RWPE2 (cell line): ENCODE data around the gene GSDME.

Experiments used
- ATAC-seq: fragments of 200-7000 bp; cut with Tn5 transposase; 3 replicates; pipeline ENCODE4 v1.9.1; 2021; ENCODE audit warnings: low read depth
- DNase-seq: peaks from one replicate; pipeline ENCODE4 v3.0.0-alpha.2; 2020; ENCODE audit warnings: low spot score
- H3K27ac ChIP-seq: fragments of 450-650 bp; 2 replicates; pipeline ENCODE4 v1.5.1; 2017; ENCODE audit warnings: mild to moderate bottlenecking; ENCODE audit not compliant: poor library complexity, severe bottlenecking
- H3K27me3 ChIP-seq: fragments of 250-450 bp; sonication (Bioruptor Pico); 2 replicates; pipeline ENCODE4 v1.5.1; 2021; ENCODE audit warnings: mild to moderate bottlenecking, moderate library complexity; ENCODE audit not compliant: insufficient read depth, poor library complexity, severe bottlenecking
- H3K36me3 ChIP-seq: fragments of 250-450 bp; sonication (Bioruptor Pico); 2 replicates; pipeline ENCODE4 v1.5.1; 2020; ENCODE audit warnings: low read depth, mild to moderate bottlenecking, moderate library complexity
- H3K4me1 ChIP-seq: fragments of 250-450 bp; sonication (Bioruptor Pico); 2 replicates; pipeline ENCODE4 v1.5.1; 2021; ENCODE audit warnings: mild to moderate bottlenecking, moderate library complexity; ENCODE audit not compliant: insufficient read depth, poor library complexity, severe bottlenecking
- H3K4me3 ChIP-seq: fragments of 250-450 bp; sonication (Bioruptor Pico); 2 replicates; pipeline ENCODE4 v1.5.1; 2021; ENCODE audit warnings: mild to moderate bottlenecking, moderate library complexity; ENCODE audit not compliant: severe bottlenecking
- H3K9me3 ChIP-seq: fragments of 250-450 bp; sonication (Bioruptor Pico); 2 replicates; pipeline ENCODE4 v1.5.1; 2021; ENCODE audit warnings: mild to moderate bottlenecking, moderate library complexity; ENCODE audit not compliant: severe bottlenecking
- CTCF ChIP-seq: fragments of 450-650 bp; IDR thresholded peaks from one replicate; pipeline ENCODE4 v1.5.1; 2017; ENCODE audit warnings: mild to moderate bottlenecking, moderate library complexity; ENCODE audit not compliant: poor library complexity, severe bottlenecking

The GSDME gene

DNA sequence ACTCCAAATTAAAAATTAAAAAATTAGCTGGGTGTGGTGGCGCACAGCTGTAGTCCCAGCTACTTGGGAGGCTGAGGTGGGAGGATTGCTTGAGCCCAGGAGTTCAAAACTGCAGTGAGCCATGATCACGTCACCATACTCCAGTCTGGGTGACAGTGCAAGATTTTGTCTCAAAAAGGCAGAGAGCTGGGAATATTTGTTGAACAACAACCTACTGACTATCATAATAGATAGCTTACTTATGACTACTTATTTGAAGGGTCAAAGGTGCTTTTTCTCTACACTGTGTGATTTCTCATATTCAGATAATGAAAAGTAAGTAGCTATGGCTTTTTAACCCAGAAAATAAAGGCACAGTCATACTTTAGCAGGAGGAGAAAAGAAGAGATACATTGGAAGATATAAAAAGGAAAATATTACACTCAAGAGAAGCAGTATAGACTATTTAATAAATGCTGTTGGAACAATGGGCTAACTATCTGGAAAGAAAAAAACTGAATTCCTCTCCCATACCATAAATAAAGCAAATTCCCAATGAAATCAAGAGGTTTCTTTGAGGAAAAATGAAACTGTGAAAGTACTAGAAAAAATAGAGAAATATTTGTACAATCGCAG is 6.7 kb downstream of the GSDME start:
- ATAC-seq (no peak), DNase-seq (no peak)
- no peak overlapping the region for H3K27ac ChIP-seq
- H3K9me3 ChIP-seq, result no peaks in the 10 kb centered on the region
- no peaks in the 10 kb centered on the region for H3K27me3 ChIP-seq
- H3K4me1 ChIP-seq, result peaks cover 33% of the 10 kb centered on the region
- no peak for TF ChIP-seq CTCF
- H3K4me3 ChIP-seq, result no peak overlapping the region
- H3K36me3 ChIP-seq, result peaks cover 45% of the 10 kb centered on the region

DNA sequence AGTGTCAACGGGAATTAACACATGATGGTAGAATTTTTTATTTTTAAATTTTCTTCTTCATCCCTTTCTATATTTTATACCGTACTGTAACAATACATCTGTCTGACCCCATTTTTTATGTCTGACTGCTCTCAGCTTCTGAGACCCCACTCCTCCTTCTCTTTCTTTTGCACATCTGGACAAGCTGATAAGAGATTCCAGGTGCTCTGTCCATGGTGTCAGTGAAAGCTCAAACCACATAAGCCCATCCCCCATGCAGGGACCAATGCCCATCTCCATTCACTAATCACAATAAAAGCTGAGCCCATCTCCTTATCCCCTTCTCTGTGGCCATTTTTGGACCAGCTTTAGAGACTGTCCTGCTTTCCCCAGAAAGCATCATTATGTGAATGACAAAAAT is 8.7 kb downstream of the GSDME start:
- Histone ChIP-seq H3K36me3 (peaks cover 52% of the 10 kb centered on the region), H3K4me1 (peaks cover 13% of the 10 kb centered on the region), H3K9me3 (no peaks in the 10 kb centered on the region), H3K27ac (no peak overlapping the region), H3K27me3 (no peaks in the 10 kb centered on the region), H3K4me3 (no peak overlapping the region)
- no peak for ATAC-seq
- DNase-seq, result no peak
- TF ChIP-seq CTCF, result no peak

DNA sequence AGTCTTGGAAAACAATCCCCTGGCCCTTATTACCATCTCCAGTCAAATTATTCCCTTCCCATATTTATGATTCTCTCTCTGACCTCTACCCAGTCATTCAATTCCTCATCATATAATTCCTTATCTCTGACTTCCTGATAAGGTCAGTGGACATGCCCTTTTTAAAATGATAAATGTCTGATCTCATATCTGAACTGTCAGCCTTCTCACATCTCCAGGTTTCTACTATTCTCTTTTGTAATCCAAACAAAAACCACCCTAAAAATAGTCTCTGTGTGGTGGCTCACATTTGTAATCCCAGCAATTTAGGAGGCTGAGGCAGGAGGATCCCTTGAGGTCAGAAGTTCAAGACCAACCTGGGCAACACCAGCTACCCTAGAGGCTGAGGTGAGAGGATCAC is 11.9 kb downstream of the GSDME start:
- Histone ChIP-seq H3K36me3 (peaks cover 60% of the 10 kb centered on the region), H3K4me1 (peaks cover 20% of the 10 kb centered on the region), H3K27me3 (no peaks in the 10 kb centered on the region), H3K27ac (no peak overlapping the region), H3K9me3 (no peaks in the 10 kb centered on the region), H3K4me3 (no peak overlapping the region)
- no peak for ATAC-seq
- no peak for DNase-seq
- TF ChIP-seq CTCF, result no peak

- Histone ChIP-seq H3K27ac (peak overlapping the region; percentile 97), H3K9me3 (no peaks in the 10 kb centered on the region), H3K4me3 (no peak overlapping the region), H3K4me1 (peaks cover 20% of the 10 kb centered on the region), H3K27me3 (no peaks in the 10 kb centered on the region), H3K36me3 (peaks cover 56% of the 10 kb centered on the region)
- no peak for TF ChIP-seq CTCF
- no peak for DNase-seq
- no peak for ATAC-seq
Observed at GRCh38 chr7:24743471-24743870, 13.8 kb downstream of the GSDME start.

DNA sequence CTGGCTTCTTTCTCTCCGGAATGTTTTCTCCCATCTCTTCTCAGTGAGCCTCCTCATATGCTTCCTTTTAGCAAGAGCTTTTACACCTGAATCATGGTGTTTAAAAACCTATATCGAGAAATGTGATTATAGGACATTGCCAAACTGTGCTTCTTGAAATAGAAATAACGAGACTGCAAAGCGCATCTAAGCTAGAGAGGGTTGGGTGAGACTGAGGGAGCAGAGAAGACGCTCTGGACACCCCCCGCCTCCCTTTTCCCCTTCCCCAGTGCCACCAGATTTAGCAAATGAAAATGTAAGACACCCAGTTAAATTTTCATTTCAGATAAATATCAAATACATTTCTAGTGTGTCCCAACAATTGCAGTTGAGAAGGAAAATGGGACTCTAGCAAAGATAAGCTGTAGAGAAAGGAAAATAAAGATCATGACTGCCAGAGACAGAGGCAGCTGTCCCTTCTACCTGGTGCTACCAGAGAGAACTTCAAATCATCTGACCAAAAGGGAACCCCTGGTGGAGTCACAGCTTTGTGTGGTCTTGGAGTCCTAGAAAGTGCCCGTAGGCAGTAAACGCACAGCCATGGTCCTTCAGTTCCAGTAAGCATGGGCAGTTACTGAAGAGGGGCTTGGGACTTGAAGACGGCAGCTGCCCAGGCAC is 14.6 kb downstream of the GSDME start:
- Histone ChIP-seq H3K27me3 (no peaks in the 10 kb centered on the region), H3K36me3 (peaks cover 57% of the 10 kb centered on the region), H3K4me3 (no peak overlapping the region), H3K9me3 (no peaks in the 10 kb centered on the region), H3K4me1 (peaks cover 24% of the 10 kb centered on the region), H3K27ac (peak overlapping the region; percentile 97)
- ATAC-seq (no peak), DNase-seq (no peak)
- TF ChIP-seq CTCF, result no peak
